GM19438 (cell line): ENCODE data around the gene RASSF3.
"Not testable (repeated sequence)": the region's sequence is repeated elsewhere in the genome, so short reads cannot be mapped to it uniquely, and the experiment has no call there.

Experiments used
- ATAC-seq: cut with Tn5 transposase; IDR thresholded peaks from one replicate; pipeline ENCODE4 v1.9.1; 2021; ENCODE audit warnings: low read depth; ENCODE audit not compliant: unreplicated experiment

RASSF3 gene

GRCh38 chr12:64631197-64631596, 20.9 kb downstream of the RASSF3 start:
- no peak for ATAC-seq

- no peak for ATAC-seq
Measured at GRCh38 chr12:64633011-64633939, 23.0 kb downstream of the RASSF3 start.

GRCh38 chr12:64633940-64634337, 23.6 kb downstream of the RASSF3 start:
- no peak for ATAC-seq

- ATAC-seq, result no peak
Measured at GRCh38 chr12:64634508-64635092, 24.3 kb downstream of the RASSF3 start.

- no peak for ATAC-seq
Measured at GRCh38 chr12:64635356-64635998, 25.2 kb downstream of the RASSF3 start.

GRCh38 chr12:64636856-64637255, 26.6 kb downstream of the RASSF3 start:
- no peak for ATAC-seq

GRCh38 chr12:64639466-64639865, 29.2 kb downstream of the RASSF3 start:
- no peak for ATAC-seq

- ATAC-seq, result no peak
Measured at GRCh38 chr12:64646318-64646717, 36.0 kb downstream of the RASSF3 start.

- ATAC-seq, result no peak
Measured at GRCh38 chr12:64649487-64649886, 39.2 kb downstream of the RASSF3 start.

GRCh38 chr12:64650762-64651161, 40.5 kb downstream of the RASSF3 start:
- ATAC-seq, result no peak

- no peak for ATAC-seq
Measured at GRCh38 chr12:64652346-64652745, 42.1 kb downstream of the RASSF3 start.

GRCh38 chr12:64653123-64653522, 42.8 kb downstream of the RASSF3 start:
- no peak for ATAC-seq

- not testable (repeated sequence) for ATAC-seq
Measured at GRCh38 chr12:64653907-64654306, 43.6 kb downstream of the RASSF3 start.

- ATAC-seq, result no peak
Measured at GRCh38 chr12:64655141-64655540, 44.8 kb downstream of the RASSF3 start.

GRCh38 chr12:64656429-64656828, 46.1 kb downstream of the RASSF3 start:
- ATAC-seq, result no peak

GRCh38 chr12:64658892-64659481, 48.7 kb downstream of the RASSF3 start:
- ATAC-seq, result no peak

GRCh38 chr12:64660237-64661018, 50.1 kb downstream of the RASSF3 start:
- peak; percentile 69 for ATAC-seq

- ATAC-seq, result no peak
Measured at GRCh38 chr12:64663015-64663414, 52.7 kb downstream of the RASSF3 start.

- peak; percentile 38 for ATAC-seq
Measured at GRCh38 chr12:64665514-64665913, 55.2 kb downstream of the RASSF3 start.
